C4-2B (cell line): ENCODE measurements around the gene LCNL1.

Experiments
- CTCF ChIP-seq: fragments of 450-650 bp; conservative IDR thresholded peaks from 2 replicates; pipeline ENCODE4 v1.5.1; 2017; ENCODE audit warnings: mild to moderate bottlenecking
- ZFX ChIP-seq: fragments of 450-650 bp; IDR thresholded peaks from 2 replicates; pipeline ENCODE4 v1.6.1; 2017

- TF ChIP-seq CTCF (no peak), ZFX (no peak)
Observed at GRCh38 chr9:136988872-136989271, 6.1 kb downstream of the LCNL1 start.
